GM03348 (cell line): ENCODE results near the gene ARHGAP44.

Experiments
- DNase-seq: peaks from one replicate; pipeline ENCODE4 v3.0.0; 2012; ENCODE audit warnings: low spot score

Gene ARHGAP44

DNA sequence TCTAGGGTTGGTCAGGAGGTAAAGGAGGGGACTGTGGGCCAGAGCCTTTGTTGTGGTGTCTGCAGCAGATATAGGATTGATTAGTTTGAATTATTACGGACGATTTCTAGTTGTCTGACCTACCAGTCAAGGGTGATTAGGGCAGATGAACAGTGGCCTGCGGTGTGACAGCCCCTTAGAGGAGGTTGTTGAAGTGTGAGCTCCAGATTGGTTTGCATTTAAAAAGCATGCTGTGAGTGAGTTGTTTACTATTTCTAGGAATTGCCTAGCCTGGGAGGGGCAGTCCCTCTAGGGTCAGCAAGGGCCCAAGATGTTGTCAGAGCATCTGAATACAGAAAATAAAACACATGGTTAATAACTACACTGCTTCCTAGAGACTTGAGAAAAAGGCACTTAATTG lies 108.8 kb downstream of the ARHGAP44 start:
- DNase-seq = no peak

DNA sequence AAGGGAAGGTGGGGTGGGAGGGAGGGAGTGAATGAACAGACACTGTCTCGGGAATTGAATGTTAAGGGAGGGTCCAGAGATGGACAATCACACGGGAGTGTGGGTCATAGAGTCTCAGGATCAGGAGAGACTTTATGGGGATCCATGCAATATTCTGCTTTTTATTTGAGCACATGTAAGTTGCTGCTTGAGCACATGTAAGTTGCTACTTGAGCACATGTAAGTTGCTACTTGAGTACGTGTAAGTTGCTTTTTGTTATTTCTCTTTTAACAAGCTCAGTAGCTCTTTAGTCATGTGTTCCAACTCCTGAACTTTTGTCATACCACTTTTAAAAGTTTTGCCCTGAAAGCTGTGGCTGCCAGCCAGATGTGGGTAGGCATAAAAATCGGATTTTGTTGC lies 110.3 kb downstream of the ARHGAP44 start:
- DNase-seq = no peak

DNA sequence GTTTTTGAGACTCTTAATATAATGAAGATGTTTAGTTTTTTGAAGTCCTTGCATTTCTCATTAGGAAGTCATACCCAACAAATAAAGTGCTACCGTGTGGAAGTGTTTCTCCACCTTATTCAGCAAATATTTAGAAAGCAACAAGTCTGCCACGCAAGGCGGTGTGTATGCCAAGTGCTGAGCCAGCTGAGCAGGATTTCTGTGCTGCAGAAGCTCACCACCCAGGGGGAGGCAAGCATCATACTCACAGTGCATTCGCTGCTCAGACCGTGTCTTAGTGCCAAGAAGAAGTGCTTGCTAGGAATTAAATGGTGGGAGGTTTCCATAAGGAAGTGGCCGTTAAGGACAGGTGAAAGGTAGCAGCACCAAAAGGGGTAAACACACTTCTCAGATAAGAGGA lies 111.2 kb downstream of the ARHGAP44 start:
- no peak for DNase-seq

DNA sequence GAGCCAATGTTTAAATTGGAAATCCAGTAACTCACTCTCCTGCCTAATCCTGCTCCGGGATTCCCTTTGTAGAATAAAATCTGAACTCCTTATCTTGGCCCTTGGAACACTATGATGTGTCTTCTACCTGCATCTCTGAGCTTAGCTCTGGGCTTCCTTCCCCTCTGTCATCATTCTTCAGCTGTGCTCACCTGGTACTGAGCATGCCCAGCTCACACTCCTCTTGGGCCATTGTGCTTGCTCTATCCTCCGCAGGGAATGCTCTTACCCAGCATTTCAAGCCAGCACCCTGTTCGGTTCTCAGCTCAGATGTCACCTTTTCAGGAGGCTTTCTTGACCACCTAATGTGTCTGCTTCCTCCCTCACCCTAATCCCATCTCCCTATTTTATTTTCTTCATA lies 112.7 kb downstream of the ARHGAP44 start:
- DNase-seq = no peak

DNA sequence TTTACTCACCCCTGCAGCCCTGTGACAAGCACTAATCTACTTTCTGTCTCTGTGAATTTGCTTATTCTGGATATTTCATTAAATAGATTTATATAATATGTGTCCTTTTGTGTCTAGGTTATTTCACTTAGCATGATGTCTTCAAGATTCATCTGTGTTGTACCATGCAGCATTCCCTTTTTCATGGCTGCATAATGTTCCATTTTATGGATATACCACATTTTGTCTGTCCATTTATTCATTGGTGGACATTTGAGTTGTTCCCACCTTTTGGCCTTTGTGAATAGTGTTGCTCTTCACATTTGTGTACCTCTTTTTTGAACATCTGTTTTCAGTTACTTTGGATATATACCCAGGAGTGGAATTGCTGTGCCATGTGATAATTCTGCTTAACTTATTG lies 118.2 kb downstream of the ARHGAP44 start:
- DNase-seq = no peak

DNA sequence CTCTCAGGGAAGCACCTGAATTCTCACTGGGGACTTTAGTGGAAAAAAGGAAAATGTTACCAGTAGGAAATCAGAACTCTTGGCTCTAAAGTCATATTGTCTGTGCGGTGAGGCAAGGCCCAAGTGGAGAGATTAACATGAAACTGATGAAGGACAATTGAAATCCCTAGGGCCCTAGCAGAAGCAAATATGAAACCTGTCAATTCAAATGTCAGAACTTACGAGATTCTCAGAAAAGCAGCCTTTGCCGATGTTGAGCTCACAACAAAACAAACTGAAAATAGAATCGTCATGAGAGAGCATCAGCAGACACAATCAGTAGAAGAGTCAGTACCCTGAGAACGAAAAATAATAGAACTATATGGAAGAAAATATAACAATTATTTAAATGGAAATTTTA lies 119.7 kb downstream of the ARHGAP44 start:
- no peak for DNase-seq

DNA sequence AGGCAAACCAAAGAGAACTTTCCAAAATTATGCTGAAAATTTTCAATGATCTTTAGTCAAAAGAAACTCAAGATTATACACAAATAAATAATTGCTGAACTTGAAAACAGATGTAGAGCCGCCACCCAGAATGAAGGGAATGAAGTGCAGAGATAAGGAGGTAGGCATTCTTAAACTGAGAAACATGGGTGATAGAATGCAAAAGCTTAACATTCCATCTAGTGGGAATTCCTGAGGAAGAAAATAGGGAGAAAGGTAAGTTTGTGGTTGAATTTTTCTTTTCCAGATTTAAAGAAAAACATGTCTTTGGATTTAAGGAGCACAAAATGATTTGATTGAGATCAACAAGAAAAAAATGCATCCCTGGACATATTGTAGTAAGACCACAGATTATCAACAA lies 120.2 kb downstream of the ARHGAP44 start:
- DNase-seq = no peak

DNA sequence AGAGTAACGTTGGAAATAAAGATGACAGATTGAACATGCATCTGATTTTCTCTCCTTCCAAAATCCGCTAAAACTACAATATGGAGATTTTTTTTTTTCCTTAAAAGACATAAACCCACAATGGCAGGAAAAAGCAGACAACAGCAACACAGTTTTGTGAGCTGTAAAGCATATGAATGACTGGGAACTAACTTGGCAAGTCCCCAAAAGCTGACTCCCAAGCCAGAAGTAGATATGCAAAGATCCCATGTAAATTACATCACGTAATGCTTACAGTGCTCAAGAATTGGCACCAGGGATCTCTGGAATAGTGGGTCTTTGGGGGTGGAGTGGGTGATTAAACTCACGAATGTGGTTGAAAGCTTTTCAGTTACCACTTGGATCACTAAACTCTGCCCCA lies 121.9 kb downstream of the ARHGAP44 start:
- DNase-seq = no peak

DNA sequence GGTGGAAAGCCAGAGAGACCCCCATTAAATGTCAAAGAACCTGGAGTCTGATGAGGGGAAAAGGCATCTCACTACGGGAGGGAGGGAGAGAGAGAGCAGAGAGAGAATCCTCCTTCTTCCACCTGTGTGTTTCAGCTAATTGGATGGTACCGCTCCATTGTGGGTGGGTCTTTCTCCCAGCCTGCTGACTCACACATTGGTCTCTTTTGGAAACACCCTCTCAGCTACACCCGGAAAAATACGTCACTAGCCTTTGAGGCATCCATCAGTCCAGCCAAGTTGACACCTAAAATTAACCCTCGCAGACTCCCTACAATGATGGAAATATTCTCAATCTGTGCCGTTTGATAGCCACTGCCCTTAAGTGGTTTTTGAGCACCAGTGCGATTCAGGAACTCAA lies 128.1 kb downstream of the ARHGAP44 start:
- DNase-seq = no peak

DNA sequence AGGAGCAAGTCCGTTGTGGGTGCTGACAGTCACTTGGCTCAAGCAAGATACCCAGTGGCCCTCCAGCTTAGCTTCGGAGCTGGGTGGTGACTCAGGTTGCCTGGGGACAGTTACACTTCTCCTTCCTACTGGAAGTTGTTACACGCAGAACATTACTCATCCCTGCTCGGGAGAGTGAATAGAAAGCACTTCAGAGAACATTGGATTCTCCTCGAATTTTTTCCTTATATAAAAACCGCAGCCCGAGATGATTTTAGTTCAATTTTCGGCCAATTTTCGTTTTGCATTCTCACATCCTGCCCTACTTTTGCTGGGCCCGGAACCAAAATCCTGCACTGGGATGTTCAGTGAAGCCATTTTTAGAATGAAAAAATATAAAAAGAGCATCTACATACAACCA lies 128.8 kb downstream of the ARHGAP44 start:
- DNase-seq = no peak

DNA sequence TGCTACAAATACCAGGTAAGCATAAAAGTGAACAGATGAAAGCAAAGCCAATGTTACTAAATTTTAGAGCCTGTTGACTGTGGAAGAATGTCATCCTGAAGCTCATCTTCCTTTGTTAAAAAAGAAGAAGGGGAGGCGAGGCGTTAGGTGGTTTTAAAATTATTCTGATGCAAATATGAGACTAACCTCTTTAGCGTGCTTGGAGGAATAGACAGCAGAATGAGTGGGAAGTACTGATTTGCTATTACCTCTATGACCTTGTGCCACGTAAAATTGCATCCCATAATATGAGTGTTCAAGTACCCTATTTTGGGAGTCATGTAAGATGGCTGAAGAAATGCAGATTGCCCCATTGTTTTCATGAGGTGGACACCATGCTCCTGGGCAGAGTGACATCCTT lies 132.8 kb downstream of the ARHGAP44 start:
- no peak for DNase-seq

DNA sequence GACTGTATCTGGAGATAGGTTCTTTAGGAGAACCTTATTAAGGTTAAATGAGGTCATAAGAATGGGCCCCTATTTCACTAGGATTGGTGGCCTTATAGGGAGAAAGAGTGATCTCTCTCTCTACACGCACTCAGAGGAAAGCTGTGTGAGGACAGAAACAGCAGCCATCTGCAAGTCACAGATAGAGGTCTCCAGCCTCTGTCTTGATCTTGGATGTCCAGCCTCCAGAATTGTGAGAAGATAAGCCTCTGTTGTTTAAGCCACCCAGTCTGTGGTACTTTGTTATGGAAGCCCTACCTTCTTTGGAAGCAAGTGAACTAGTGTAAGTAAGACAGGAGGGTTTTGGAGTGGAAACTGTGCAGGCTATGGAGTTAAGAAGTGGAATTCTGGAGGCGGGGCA lies 135.3 kb downstream of the ARHGAP44 start:
- DNase-seq = no peak

DNA sequence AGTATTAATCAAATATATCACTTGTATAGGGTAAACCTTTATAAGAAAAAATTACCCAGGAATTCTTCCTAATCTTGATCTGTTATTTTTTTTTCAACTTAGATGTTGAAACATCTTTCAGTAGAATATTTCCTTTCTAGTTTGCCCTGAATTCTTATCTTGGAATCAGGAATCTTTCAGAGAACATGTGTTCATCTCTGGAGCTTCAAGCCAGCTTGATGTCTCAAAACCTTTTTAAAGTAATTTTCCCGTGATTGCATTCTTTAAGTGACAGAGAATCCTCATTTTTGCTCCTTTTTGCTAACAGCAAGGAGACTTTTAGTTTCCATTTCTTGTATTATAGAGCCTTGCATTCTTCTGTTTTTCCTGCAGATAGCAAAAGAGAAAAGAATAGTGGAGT lies 137.7 kb downstream of the ARHGAP44 start:
- no peak for DNase-seq

DNA sequence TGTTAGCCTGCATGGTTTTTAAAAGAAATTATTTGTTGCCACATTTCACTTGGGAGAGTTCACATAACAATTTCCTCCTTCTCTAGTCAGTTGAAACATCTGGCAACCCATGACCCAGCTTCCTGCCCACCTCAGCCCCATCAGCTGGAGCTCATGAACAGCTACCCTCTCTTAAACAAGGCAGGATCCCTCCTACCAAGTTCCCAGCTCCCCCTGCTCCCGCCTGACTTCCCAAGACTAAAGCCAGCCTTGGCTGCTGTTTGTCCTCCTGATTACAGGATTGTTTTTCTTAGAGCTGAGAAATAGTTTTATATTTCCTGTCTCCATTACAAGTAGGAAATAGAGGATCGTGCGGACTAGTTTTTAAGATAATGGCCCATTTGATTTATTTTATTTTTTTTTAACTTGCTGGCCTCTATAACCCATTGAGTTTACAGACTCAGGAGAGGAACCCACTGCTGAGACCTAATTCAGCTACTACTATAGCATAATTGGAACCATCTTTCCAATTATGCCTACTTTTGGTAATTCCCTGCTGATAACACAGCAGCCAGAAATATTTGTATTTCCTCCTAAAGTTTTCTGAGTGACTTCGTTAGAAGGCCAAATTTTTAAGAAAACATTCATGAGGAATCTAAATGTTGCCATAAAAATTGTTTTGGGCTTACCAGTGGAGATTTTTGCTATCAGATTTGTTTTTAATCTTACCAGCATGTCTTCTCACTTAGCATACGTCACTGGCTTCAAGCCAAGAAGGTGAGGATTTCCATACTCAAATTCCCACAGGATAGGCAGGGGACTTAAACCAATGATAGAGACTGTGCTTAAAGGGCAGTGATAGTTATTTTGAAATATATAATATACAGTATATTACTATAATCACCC lies 138.5 kb downstream of the ARHGAP44 start:
- no peak for DNase-seq

DNA sequence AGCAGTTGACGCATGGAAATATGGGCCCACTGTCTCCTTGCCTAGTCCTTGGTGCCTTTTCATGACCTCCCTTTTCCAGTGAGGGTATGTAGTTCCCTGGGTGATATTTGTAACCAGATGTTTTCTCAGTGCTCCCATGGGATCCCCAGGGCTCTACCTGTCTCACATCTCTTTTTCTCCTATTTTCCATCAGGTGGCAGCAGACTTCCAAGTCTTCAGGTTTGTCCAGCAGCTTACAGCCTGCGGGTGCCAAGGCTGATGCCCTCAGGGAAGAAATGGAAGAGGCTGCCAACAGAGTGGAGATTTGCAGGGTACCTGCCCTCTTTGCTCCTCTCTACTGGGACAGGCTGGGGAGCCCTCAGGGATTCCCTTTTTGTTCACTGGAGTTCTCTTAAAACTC lies 139.4 kb downstream of the ARHGAP44 start:
- DNase-seq = no peak

DNA sequence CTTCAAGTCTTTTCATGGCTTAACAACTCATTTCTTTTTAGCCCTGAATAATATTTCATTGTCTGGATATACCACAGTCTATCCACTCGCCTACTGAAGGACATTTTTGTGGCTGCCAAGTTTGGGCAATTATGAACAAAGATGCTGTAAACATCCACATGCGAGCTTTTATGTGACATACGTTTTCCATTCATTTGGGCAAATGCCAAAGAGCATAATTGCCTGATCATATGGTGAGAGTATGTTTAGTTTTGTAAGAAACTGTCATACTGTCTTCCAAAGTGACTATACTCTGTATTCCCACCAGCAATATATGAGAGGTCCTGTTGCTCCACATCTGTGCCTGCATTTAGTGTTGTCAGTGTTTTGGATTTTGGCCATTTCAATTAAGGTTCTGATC lies 147.2 kb downstream of the ARHGAP44 start:
- no peak for DNase-seq

DNA sequence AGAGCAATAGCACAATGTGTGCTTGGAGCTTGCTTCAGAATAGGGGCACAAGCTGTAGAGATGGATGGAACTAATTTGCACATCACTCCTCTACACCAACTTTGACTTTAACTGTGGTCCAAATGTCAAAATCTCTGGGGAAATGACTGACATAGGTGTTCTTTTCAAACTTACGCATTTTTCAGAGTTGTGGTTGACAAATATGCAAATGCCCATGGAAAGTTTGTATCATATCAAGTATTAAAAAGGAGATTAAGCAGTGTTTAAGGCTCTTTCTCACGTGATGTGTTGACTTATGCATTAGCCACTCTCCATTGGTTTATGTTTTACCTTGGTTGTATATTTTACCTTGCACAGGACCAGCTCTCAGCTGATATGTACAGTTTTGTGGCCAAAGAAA lies 151.4 kb downstream of the ARHGAP44 start:
- DNase-seq = no peak

DNA sequence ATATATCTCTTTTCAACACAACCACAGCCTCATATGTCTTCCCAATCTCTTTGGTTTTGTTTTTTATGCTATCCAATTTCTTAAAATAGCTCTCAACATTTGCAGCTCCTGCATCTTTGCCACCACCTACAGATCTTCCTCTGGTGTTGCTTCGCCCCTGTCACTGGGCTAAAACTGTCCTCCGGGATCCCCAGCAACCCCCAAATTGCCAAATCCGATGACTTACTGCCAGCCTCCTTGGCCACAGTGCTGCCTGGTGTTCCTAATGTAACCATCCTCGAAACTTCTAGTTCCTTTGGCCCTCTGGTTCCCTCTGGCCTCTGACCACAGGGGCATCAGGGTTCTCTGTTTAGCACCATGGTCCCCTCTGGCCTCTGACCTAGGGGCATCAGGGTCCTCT lies 157.7 kb downstream of the ARHGAP44 start:
- no peak for DNase-seq

DNA sequence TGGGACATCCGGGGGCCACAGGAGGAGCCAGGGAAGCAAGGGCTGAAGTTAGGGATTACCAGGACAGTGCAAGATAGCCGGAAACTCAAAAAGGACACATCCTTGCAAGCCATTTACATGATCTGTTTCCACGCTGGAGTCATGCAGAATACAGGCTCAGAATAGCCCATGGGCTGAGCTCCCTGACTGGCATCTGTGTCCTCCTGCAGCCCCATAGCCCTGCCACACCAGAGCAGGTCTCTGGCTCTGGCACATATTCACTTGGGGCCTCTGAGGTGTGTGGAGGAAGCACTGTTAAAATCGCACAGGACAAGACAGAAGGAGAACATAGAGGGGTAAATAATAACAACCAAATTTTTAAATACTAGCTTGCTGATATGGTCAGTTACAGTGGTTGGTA lies 162.7 kb downstream of the ARHGAP44 start:
- no peak for DNase-seq

DNA sequence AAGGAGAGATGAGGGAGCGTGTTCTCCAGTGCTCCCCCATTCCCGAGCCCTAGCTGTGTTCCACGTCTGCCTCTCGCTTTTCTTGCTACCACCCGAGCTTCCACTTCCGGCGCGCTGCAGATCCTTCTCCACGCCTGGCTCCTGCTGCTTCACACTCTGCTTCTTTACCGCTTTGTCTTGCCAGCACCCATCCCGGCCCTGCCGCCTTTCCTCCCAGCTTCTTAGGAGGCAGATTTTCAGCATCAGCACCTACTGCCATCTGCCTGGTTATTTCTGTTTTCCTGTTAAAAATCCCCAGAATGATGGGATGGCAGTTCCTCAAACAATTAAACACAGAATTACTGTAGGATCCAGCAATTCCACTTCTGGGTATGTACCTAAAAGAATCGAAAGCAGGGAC lies 163.9 kb downstream of the ARHGAP44 start:
- DNase-seq = no peak

DNA sequence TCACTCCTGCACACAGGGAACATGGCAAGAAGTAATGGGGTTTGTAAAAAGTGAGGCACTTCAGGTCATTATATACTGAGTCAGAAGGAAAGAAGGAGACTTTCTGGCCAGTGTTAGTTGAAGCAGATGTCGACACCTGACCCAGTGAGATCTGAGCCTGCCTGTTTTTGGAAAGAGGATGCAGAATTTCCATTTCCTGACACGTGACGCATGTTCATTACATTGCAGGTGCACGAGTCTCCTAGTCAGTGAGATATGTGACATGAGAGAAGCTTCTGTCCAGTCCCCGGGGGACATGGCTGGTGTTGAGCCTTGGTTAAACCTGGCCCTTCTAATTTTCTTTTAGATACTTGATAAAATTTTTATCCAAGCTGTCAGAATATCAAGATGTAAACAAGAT lies 166.2 kb downstream of the ARHGAP44 start:
- no peak for DNase-seq

DNA sequence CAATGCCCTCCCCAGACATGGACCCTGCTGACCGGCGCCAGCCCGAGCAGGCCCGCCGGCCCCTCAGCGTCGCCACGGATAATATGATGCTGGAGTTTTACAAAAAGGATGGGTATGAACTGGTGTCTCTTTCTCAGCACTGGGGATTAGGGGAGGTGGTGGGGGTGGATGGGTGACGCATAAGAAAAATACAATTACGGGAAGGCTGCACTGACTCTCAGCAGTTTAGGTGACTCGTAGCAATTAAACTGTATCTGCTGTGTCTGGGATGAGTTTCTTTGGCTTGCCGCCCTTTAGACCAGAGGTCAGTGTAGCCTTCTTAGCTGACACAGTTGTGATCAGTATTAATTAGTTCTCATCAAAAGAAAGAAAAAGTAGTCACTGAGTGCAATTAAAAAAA lies 169.5 kb downstream of the ARHGAP44 start:
- DNase-seq = peak; percentile 21

DNA sequence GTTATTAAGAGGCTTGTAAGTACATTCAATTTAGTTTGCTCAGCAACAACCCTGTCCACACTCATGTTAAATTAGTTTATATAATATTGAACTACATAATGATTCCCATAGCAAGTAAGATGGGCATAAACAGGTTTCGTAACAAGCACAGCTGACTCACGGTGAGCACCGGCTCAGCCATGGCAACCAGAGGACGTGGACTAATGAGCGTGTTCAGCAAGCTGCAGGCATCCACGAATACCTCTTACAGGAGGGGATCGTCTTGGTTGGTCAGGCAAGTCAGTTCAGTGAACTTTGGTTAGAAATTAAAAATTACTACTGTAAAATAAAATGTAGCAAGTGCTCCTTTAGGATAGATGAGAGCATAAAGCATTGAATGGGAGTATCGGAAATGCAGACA lies 170.1 kb downstream of the ARHGAP44 start:
- peak; percentile 22 for DNase-seq

DNA sequence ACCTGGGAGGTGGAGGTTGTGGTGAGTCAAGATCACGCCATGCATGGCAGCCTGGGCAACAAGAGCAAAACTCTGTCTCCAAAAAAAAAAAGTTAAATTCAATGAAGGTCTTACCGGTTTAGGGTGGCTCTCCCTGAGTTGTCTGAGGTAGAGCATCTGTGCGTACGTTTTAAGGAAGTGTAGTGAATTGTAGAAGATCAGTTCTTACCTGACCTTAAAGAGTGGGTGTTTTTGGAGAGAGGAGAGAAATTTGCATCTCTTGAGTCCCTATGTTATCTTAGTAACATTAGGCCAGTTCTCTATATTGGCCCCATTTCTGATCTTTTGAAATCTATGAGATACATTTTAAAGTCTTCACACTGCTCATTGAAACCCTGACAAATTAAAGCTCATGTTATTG lies 172.4 kb downstream of the ARHGAP44 start:
- DNase-seq = no peak
